WTC11 (cell line): ENCODE measurements around the gene UNC93A. TPM values are rescaled to one million over a fixed set of nuclear protein-coding genes. Genes with fewer than 3 reads are reported as not detected.
A peak's percentile ranks its signal among the peaks of the same experiment; 100 is the strongest.

Experiments used
- ATAC-seq: fragments of 200-7000 bp; cut with Tn5 transposase; 2 replicates; pipeline ENCODE4 v1.10.0; 2021; ENCODE audit warnings: mild to moderate bottlenecking, moderate library complexity
- CTCF ChIA-PET: fragments of 300-600 bp; sonication (Branson Sonifier 250); formaldehyde crosslinking; loops from one replicate; lab custom pipeline; 2021; ENCODE audit warnings: antibody characterized with exemption; lab: Charles Lee
- POLR2A ChIA-PET: fragments of 350-600 bp; sonication (Branson Sonifier 250); formaldehyde crosslinking; loops from one replicate; lab custom pipeline; 2021; ENCODE audit warnings: antibody characterized with exemption; lab: Charles Lee
- DNase-seq: peaks from one replicate; pipeline ENCODE4 v3.0.0; 2021; ENCODE audit warnings: low spot score
- H3K27ac Mint-ChIP-seq: 2 replicates; pipeline ENCODE4 v1.8.0; 2021; ENCODE audit warnings: mixed read lengths
- H3K27me3 Mint-ChIP-seq: 2 replicates; pipeline ENCODE4 v1.8.0; 2021; ENCODE audit warnings: low read depth, mild to moderate bottlenecking, moderate library complexity, mixed read lengths
- H3K36me3 Mint-ChIP-seq: 2 replicates; pipeline ENCODE4 v1.8.0; 2021; ENCODE audit warnings: mixed read lengths
- H3K4me1 Mint-ChIP-seq: 2 replicates; pipeline ENCODE4 v1.8.0; 2022; ENCODE audit warnings: mixed read lengths
- H3K4me3 Mint-ChIP-seq: 2 replicates; pipeline ENCODE4 v1.8.0; 2021; ENCODE audit warnings: mild to moderate bottlenecking, moderate library complexity, mixed read lengths
- H3K9me3 Mint-ChIP-seq: 2 replicates; pipeline ENCODE4 v1.8.0; 2021; ENCODE audit warnings: mixed read lengths
- ATF2 ChIP-seq: sonication (generic); formaldehyde crosslinking; IDR thresholded peaks from 2 replicates; pipeline ENCODE4 v1.8.1; 2022; ENCODE audit warnings: low read depth, missing genetic modification reagents, borderline replicate concordance
- CREB1 ChIP-seq: sonication (generic); formaldehyde crosslinking; IDR thresholded peaks from 2 replicates; pipeline ENCODE4 v1.8.0; 2023; ENCODE audit warnings: mild to moderate bottlenecking, missing genetic modification reagents
- CREM ChIP-seq: sonication (generic); formaldehyde crosslinking; IDR thresholded peaks from 2 replicates; pipeline ENCODE4 v1.8.1; 2022; ENCODE audit warnings: mild to moderate bottlenecking, missing genetic modification reagents, moderate library complexity
- CTCF ChIP-seq: fragments of 200-600 bp; IDR thresholded peaks from 2 replicates; pipeline ENCODE4 v1.8.0; 2022; ENCODE audit warnings: antibody characterized with exemption
- E2F1 ChIP-seq: sonication (generic); formaldehyde crosslinking; IDR thresholded peaks from 2 replicates; pipeline ENCODE4 v1.8.0; 2022; ENCODE audit warnings: mild to moderate bottlenecking, missing genetic modification reagents
- ERG ChIP-seq: fragments of 250-450 bp; sonication (Bioruptor Pico); IDR thresholded peaks from 2 replicates; pipeline ENCODE4 v1.8.0; 2021; ENCODE audit warnings: mild to moderate bottlenecking
- ESRRA ChIP-seq: sonication (generic); formaldehyde crosslinking; IDR thresholded peaks from 2 replicates; pipeline ENCODE4 v1.8.1; 2022; ENCODE audit warnings: mild to moderate bottlenecking, missing genetic modification reagents, borderline replicate concordance
- GRHL2 ChIP-seq: fragments of 250-450 bp; sonication (Bioruptor Pico); IDR thresholded peaks from 2 replicates; pipeline ENCODE4 v1.8.0; 2022; ENCODE audit warnings: mild to moderate bottlenecking, moderate library complexity; ENCODE audit not compliant: insufficient replicate concordance, severe bottlenecking
- IRF1 ChIP-seq: sonication (generic); formaldehyde crosslinking; IDR thresholded peaks from 2 replicates; pipeline ENCODE4 v1.8.0; 2023; ENCODE audit warnings: missing genetic modification reagents
- PREB ChIP-seq: sonication (generic); formaldehyde crosslinking; IDR thresholded peaks from 2 replicates; pipeline ENCODE4 v1.8.1; 2022; ENCODE audit warnings: mild to moderate bottlenecking, missing genetic modification reagents, moderate library complexity, borderline replicate concordance
- USF1 ChIP-seq: sonication (generic); formaldehyde crosslinking; IDR thresholded peaks from 2 replicates; pipeline ENCODE4 v1.8.0; 2022; ENCODE audit warnings: mild to moderate bottlenecking, missing genetic modification reagents
- USF2 ChIP-seq: sonication (generic); formaldehyde crosslinking; IDR thresholded peaks from 2 replicates; pipeline ENCODE4 v1.8.1; 2023; ENCODE audit warnings: mild to moderate bottlenecking, missing genetic modification reagents, moderate library complexity
- ZBTB43 ChIP-seq: sonication (generic); formaldehyde crosslinking; IDR thresholded peaks from 2 replicates; pipeline ENCODE4 v1.8.1; 2023; ENCODE audit warnings: mild to moderate bottlenecking, missing genetic modification reagents
- ZNF138 ChIP-seq: sonication (generic); formaldehyde crosslinking; conservative IDR thresholded peaks from 2 replicates; pipeline ENCODE4 v1.8.1; 2022; ENCODE audit warnings: mild to moderate bottlenecking, moderate library complexity, missing genetic modification reagents
- ZNF423 ChIP-seq: fragments of 250-450 bp; sonication (Bioruptor Pico); IDR thresholded peaks from 2 replicates; pipeline ENCODE4 v2.1.2; 2022; ENCODE audit warnings: mild to moderate bottlenecking, moderate library complexity
- total RNA-seq: library from RNA; stranded (reverse); gene quantifications from 3 replicates; pipeline ENCODE4 v1.2.3, GENCODE V29; 2021

Gene UNC93A
- total RNA-seq, 1 experiment from 2014 or later: 0.70 TPM

GRCh38 chr6:167350731-167351655 is 59.9 kb downstream of the UNC93A start (continued):
- peak; percentile 86 for TF ChIP-seq CTCF
- TF ChIP-seq USF2 (CRISPR knock-in tag): peak; percentile 70
- TF ChIP-seq ZNF423 (CRISPR knock-in tag): peak; percentile 38; the same call in 1 of the 2 replicates

- TF ChIP-seq ATF2 (CRISPR knock-in tag): no peak
- no peak for TF ChIP-seq CREB1 (CRISPR knock-in tag)
- no peak for TF ChIP-seq USF1 (CRISPR knock-in tag)
- TF ChIP-seq IRF1 (CRISPR knock-in tag): no peak
- TF ChIP-seq E2F1 (CRISPR knock-in tag): no peak
- no peak for TF ChIP-seq ZBTB43
- TF ChIP-seq CREM (CRISPR knock-in tag): no peak
- no peak for TF ChIP-seq GRHL2 (CRISPR knock-in tag)
- no peak for TF ChIP-seq ESRRA (CRISPR knock-in tag)
- no peak for TF ChIP-seq ZNF138 (CRISPR knock-in tag)
- no peak for TF ChIP-seq ERG
- no peak for TF ChIP-seq PREB (CRISPR knock-in tag)
- H3K4me1 Mint-ChIP-seq: peaks cover 21% of the 10 kb centered on the region
- peaks cover 14% of the 10 kb centered on the region for H3K9me3 Mint-ChIP-seq
- H3K27me3 Mint-ChIP-seq: peaks cover 50% of the 10 kb centered on the region
- peaks cover 20% of the 10 kb centered on the region for H3K36me3 Mint-ChIP-seq
- ATAC-seq (no peak), DNase-seq (no peak)
- ChIA-PET POLR2A (no interaction called here), CTCF (interaction anchor here (0.7 to 2.2 kb wide), 46 partner anchors 8 to 781 kb away, joined by 3 to 17 read pairs (median 5); partner anchors contain the start of gene UNC93A)
- H3K4me3 Mint-ChIP-seq: peak overlapping the region; percentile 67
- no peak overlapping the region for H3K27ac Mint-ChIP-seq
Measured at GRCh38 chr6:167351656-167352345, 60.7 kb downstream of the UNC93A start.
